GM18511 (cell line): ENCODE measurements around the gene ZNF205.
"Not testable (repeated sequence)": the region's sequence is repeated elsewhere in the genome, so short reads cannot be mapped to it uniquely, and the experiment has no call there.

ENCODE experiments used
- ATAC-seq: cut with Tn5 transposase; IDR thresholded peaks from one replicate; pipeline ENCODE4 v1.9.1; 2021; ENCODE audit warnings: mild to moderate bottlenecking, moderate library complexity; ENCODE audit not compliant: unreplicated experiment

Gene ZNF205

GRCh38 chr16:3165111-3165822 is 52.9 kb downstream of the ZNF205 start:
- ATAC-seq, result no peak

DNA sequence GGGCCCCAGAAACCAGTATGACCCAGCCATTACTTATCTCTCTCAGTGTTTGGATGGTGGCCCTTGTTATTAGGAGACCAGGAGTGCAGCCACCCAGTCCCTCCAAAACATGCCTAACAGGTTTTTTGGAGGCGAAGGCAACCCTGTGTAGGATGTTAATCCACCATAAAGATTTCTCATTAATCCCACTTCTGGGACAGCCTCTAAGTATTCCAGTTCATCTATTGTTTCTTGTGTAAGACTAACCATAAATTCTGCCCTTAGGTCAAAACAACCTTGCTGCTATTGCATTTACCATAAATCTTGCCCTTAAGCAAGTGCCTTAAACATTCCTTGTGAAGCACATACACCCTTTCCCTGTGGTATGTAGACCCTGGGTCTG is 54.1 kb downstream of the ZNF205 start:
- ATAC-seq, result no peak

- not testable (repeated sequence) for ATAC-seq
These were observed 56.3 kb downstream of the ZNF205 start for GRCh38 chr16:3168729-3169128.
